Stimulated activated CD4-positive, alpha-beta T cell treated with anti-CD3 and anti-CD28 coated beads, Interleukin-15, amount 100 ng/mL, for 48 hours (primary cell): ENCODE results near the gene GNAQ.

Experiments used
- DNase-seq, 2 donors: peaks; one replicate each; pipeline ENCODE4 v3.0.0-alpha.2; 2020; ENCODE audit warnings: low read depth in 2 of 2

Gene GNAQ

GRCh38 chr9:77843871-77844155 lies 187.8 kb downstream of the GNAQ start:
- DNase-seq = no peak

DNA sequence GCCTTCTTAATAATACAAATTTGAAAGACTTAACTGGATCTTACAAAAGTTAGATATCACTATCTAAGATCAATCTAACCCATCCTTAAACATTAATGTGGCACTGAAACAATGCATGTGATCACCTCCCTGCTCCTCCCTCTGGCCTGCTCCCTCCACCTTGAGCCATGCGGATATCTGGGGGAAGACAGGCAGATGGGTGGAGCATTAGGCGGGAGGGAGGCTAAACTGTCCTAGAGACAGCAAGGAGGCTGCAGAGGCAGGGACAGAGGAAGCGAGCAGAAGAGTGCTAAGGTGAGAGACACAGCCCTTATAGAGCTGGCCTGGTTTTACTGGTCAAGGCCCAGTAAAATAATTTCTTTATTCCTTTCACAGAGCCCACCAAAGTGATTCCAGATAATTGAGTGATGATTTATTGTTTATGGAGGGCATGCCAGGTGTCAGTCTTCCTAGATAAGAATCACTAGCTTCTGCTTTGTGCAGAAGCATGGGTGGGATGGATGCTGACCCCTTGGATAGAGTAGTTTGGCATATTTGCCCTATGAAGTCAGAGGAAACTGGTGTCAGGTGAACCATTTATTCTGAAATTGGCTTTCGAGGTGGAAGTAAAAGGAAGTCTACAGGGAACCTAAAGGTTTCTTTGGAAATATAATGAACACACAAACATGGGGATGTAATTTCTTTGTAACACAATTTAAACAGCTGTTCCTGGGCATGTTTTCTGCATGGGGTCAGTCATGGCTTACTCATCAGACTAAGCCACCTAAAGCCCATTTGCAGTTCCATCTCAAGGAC lies 188.3 kb downstream of the GNAQ start:
- no peak for DNase-seq

- DNase-seq = no peak
Measured at GRCh38 chr9:77841739-77842386, 189.7 kb downstream of the GNAQ start.

DNA sequence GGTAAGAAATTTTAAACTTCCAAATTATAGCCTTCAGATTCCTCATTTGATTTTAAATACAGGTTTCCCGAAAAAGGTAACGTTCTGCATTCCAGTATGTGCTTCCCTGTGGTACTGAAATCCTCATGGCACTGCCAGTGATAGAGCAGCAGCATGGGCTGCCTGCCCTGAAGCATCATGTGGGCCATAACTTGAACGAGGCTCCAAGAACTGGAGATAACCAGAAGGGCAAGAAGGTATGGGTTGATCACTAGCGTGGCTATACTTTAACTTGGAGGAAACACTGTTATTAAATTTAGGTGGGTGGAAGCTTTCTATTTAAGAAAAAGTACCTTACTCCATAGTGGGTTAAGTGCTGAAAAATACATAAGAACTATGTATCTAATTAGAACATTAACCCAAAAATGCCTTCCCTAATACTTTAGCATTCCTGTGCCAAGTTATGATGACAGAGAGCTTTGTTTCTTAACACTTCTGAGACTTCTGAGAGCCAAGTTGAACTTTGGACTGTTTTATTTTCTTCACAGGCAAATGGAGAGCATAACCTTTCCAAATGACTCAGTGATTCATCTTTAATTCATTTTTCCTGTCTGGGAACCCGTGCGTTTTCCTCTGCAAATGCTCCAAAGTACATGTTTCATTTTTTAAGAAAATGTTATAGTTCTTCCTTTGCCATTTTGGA lies 192.0 kb downstream of the GNAQ start:
- no peak for DNase-seq

GRCh38 chr9:77838986-77839385 lies 192.6 kb downstream of the GNAQ start:
- no peak for DNase-seq

- DNase-seq = no peak
Measured at GRCh38 chr9:77834898-77835488, 196.6 kb downstream of the GNAQ start.

DNA sequence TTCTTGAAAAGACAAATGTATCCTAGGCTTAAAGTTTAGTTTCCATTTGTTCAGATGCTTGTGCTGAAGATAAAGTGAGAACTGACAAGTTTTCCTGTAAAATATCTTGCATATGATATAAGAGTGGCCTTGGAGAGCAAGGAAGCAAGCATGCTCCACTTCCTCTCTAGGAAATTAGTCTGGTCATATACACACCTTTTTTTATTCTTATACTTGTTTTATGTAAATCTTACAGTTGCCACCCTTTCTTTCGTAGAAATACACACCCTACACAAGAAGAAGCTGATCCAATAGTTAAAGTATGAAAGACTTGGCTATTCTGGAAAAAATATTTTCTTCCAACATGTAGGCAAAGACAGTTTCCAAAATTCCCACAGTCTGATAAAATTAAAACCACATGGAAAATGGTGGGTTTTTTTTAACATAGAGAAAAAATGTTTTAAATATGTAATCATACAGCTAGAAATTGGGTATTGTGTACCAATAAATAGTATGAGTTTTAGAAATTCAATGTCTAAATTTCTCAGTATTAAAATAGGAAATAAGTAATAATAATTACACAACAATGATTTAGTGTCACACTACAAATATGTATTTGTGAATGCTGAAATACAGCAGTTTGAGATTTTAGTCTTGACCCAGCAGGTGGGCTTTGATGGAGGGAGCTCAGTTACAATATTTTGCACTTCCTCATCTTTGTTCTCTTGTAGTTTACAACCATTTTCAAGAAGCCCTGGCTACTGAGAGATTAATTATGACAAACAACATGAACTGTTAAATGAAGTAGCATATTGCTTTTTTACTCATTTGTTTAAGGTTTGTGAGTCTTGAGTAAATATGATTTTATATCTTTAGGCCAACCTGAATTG lies 197.8 kb downstream of the GNAQ start:
- no peak for DNase-seq

GRCh38 chr9:77832639-77833038 lies 199.0 kb downstream of the GNAQ start:
- DNase-seq = no peak

DNA sequence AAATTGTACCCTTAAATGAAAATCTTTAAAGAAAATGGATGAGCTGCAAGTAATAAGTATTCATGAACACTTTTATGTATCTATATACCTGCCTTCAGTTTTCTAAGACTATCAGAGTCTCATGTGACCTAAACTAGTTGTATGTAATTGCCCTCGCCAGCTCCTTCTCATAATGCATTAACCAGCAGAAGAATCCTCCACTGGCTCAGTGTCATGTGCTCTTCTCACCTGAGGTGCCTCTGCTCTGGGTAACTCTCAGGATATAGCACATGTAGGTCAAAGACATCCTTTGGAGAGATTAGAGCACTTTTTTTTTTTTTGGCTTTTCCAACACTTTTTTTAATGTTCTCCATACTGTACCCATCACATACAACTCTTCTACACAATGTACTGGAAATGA lies 199.8 kb downstream of the GNAQ start:
- DNase-seq = no peak

DNA sequence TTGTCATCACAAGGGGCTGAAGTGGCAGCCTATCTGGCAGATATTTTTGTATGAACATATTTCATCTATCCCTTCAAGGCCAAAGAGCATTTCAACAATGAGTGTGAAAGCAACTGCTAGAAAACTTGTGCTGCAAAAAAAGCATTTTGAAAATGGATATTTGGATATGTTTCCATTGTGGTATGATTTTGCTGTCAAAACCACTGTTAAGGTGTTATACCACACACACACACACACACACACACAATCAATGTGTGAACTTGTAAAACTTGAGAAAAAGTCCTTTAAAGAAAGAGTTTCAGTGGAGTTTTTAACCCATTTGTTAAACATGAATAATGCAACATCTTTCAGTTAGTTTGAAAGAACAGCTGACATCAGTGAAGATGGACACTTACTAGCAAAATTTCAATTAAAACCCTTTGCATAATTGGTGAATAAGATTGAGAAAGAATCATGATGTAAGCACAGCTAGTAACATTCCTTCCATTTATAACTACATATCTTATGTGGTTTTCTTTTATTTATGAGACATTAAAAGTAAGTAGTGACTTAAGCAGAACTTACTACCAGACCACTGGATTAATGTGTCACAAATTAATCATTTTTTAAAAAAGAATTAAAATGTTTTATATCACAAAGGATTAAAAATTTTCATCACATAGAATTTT lies 200.9 kb downstream of the GNAQ start:
- no peak for DNase-seq

- no peak for DNase-seq
Measured at GRCh38 chr9:77829420-77829819, 202.2 kb downstream of the GNAQ start.

- DNase-seq = no peak
Measured at GRCh38 chr9:77827104-77827784, 204.4 kb downstream of the GNAQ start.

- DNase-seq = no peak
Measured at GRCh38 chr9:77826621-77827020, 205.0 kb downstream of the GNAQ start.

DNA sequence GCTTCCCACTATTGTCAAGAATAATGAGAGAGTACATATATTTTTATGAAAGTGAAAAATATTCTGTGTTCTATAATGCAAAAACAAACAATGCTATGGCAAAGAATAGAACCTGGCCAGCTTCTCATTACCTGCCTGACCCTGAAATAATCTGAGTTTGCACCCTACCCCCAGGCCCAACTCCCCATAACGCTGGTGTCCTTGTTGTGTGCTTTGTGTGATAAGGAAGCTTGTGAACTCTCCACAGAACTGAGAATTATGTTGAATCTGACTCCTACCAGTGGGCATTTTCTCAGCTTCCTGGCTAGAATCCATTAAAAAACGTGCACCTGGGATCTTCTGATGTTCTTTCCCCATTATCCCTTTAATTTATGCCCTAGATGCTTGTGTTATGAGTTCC lies 205.5 kb downstream of the GNAQ start:
- DNase-seq = no peak

GRCh38 chr9:77825361-77825760 lies 206.2 kb downstream of the GNAQ start:
- no peak for DNase-seq

- peak in 1 of 2 donors; percentile 6 for DNase-seq
Measured at GRCh38 chr9:77820293-77820954, 211.2 kb downstream of the GNAQ start.

- no peak for DNase-seq
Measured at GRCh38 chr9:77819657-77820056, 212.0 kb downstream of the GNAQ start.

DNA sequence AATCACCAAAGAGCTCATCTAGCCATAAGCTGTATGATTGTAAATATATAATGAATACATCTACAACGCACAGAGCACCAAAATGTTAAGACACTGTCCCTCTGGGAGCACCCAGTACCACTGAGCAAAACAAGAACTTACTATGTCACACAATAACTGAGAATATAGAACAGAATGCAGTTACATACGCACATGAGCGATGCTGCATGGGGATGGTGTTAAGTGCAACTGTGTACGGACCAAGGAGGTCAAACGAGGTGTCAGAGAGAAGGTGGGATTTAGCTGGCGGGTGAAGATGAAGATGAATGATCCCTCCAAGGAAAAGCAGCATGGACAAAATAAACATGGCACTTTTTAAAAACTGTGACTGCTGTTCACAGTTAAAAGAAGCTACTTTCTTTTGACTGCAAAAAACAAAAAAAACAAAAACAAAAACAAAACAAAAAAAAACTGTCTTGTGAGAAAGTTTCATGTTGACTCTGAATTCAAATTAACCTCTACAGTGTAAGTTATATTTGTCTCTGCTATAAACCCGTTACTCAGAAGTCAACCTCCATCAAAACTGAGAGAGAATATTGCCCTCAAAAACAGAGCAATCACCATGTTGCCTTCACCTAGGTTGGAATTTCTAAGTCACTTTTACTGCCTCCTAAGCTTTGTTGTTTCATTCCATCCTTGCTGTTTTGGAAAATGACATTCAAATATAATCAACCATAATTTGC lies 213.9 kb downstream of the GNAQ start:
- DNase-seq = no peak

- DNase-seq = no peak
Measured at GRCh38 chr9:77816641-77817341, 214.8 kb downstream of the GNAQ start.
